Choroid plexus epithelial cell (primary cell): Measurements from ENCODE around the gene CDK14.

Experiments used
- DNase-seq: peaks from one replicate; pipeline ENCODE4 v3.0.0-alpha.2; 2010; ENCODE audit warnings: low read depth
- H3K4me3 ChIP-seq: 2 replicates; pipeline ENCODE4 v1.5.1; 2011; ENCODE audit warnings: low read depth, mild to moderate bottlenecking, control low read depth, low read length, moderate library complexity
- TF ChIP-seq, protein P1 (sequence below): conservative IDR thresholded peaks from 2 replicates; pipeline ENCODE4 v1.5.1; 2011; ENCODE audit warnings: low read depth, mild to moderate bottlenecking, control low read depth, inconsistent platforms, low read length, moderate library complexity

Gene CDK14

DNA sequence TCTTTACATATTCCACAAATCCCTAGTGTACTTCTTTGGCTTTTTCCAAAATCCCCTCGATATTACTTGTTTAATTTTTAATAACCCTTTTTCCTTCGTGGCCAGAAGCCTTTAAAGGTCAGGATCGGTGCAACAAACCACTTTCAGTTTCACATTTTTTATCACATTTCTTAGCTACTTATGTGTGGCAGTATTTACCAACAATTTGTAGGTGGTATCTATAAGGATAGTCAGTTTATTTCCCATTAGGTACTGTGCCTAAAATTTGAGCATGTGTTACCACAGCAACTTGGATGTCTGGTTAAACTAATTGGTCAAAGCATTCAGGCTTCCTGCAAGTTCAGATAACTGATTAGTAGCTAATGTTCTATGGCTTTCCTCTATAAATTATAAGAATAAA is 104.9 kb downstream of the CDK14 start:
- TF ChIP-seq, protein P1, sequence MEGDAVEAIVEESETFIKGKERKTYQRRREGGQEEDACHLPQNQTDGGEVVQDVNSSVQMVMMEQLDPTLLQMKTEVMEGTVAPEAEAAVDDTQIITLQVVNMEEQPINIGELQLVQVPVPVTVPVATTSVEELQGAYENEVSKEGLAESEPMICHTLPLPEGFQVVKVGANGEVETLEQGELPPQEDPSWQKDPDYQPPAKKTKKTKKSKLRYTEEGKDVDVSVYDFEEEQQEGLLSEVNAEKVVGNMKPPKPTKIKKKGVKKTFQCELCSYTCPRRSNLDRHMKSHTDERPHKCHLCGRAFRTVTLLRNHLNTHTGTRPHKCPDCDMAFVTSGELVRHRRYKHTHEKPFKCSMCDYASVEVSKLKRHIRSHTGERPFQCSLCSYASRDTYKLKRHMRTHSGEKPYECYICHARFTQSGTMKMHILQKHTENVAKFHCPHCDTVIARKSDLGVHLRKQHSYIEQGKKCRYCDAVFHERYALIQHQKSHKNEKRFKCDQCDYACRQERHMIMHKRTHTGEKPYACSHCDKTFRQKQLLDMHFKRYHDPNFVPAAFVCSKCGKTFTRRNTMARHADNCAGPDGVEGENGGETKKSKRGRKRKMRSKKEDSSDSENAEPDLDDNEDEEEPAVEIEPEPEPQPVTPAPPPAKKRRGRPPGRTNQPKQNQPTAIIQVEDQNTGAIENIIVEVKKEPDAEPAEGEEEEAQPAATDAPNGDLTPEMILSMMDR: no peak
- no peak overlapping the region for H3K4me3 ChIP-seq

DNA sequence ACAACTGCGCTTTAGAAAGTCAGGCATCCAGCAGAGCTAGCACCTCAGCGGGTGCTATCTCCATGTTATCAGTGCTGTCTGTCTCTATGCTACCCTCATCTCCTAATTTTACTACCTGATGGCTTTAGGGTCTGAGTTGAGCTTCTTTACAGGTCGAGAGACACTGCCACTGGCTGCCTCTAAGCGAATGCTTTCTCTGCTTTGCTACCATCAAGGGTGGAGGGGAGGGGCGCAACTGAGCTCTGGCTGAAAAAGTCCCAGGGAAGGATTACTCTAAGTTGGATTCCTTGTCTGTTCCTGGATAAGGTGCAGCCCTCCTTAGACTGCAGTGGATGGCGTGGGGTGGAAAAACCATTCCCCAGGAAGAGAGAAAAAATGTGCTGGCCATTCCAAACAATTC is 105.7 kb downstream of the CDK14 start:
- no peak overlapping the region for H3K4me3 ChIP-seq
- DNase-seq: no peak
- TF ChIP-seq, protein P1: no peak

More for the DNA sequence above, 104.9 kb downstream of the CDK14 start:
- DNase-seq: no peak

DNA sequence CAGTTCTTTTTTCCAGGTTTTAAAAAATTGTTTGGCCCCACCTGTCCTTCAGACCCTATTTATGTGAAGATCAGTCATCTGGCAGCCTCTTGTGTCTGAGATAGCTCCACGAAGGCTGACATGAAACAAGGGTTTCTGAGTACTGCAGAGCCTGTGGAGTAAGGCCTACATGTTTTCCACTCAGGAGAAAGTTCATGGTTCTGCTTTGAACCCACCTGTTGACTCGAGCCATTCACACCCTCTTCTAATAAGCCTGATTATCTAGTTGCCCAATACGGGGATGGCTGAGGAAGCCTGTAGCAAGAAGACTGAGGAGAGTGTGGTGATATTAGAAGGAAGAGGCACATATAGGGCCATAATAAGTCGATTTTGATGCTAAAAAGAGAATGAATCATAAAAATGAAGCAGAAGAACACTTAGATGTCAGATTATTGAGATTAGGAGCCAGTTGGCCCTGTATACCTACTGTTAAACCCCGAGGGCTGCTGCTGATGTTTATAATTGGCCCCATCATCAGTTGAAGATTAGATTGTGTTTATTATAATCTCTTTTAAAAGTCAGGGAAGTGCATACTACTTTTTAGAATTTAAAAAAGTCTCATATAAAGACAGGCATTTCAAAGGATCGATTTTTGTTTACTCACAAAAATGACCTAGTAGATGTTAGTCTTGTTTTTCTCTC is 109.4 kb downstream of the CDK14 start:
- TF ChIP-seq, protein P1: no peak
- H3K4me3 ChIP-seq: no peak overlapping the region
- no peak for DNase-seq

DNA sequence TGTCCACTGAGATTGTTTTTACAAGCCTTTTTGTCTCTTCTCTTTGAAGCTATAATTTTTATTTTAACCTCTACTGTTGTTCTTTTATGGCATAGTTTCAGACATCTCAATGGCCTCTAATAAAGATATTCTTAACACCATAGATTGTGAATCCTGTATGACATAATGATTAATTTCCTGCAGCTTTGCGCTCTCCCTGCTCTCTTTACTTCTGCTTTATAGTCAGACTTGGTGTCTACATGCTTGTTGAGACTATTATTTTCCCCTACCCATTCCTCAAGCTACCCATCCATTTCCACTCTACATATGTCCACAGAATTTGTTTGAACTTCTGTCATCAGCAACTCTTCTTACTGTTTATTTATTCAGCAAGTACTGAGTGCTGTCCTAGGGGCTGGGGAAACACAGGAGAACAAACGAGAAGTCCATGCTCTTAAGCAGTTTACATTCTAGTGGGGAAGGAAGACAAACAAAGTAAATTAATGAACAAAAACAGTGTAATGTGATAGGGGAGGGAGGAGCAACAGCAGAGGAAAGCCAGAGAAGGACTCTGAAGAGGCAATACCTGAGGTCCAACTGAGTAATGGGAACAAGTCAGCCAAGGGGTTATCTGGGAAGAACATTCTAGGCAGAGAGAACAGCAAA is 110.1 kb downstream of the CDK14 start:
- no peak overlapping the region for H3K4me3 ChIP-seq
- DNase-seq: peak; percentile 69
- TF ChIP-seq, protein P1: no peak

DNA sequence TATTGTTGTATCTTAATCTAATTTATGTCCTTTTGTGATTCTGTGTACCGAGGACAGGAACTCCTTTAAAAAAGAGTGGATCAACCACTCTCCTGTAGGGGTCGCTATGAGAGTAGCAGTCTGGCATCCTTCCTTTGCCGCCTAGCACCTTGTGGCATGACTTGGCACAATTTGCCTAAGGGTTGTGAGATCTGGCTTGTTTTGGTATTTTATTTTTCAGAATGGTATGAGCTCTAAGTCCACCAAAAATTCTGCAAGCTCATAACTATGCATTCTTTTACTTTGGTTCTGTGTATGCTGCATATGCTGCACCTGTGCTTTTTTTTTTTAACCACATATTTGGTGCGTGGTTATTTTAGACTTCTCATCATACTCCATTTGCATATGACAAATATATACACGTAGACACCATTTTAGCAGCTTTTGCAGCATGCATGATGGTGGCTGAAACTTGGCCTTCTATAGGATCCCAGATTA is 112.8 kb downstream of the CDK14 start:
- DNase-seq: peak; percentile 51
- no peak overlapping the region for H3K4me3 ChIP-seq
- TF ChIP-seq, protein P1: peak; percentile 71

DNA sequence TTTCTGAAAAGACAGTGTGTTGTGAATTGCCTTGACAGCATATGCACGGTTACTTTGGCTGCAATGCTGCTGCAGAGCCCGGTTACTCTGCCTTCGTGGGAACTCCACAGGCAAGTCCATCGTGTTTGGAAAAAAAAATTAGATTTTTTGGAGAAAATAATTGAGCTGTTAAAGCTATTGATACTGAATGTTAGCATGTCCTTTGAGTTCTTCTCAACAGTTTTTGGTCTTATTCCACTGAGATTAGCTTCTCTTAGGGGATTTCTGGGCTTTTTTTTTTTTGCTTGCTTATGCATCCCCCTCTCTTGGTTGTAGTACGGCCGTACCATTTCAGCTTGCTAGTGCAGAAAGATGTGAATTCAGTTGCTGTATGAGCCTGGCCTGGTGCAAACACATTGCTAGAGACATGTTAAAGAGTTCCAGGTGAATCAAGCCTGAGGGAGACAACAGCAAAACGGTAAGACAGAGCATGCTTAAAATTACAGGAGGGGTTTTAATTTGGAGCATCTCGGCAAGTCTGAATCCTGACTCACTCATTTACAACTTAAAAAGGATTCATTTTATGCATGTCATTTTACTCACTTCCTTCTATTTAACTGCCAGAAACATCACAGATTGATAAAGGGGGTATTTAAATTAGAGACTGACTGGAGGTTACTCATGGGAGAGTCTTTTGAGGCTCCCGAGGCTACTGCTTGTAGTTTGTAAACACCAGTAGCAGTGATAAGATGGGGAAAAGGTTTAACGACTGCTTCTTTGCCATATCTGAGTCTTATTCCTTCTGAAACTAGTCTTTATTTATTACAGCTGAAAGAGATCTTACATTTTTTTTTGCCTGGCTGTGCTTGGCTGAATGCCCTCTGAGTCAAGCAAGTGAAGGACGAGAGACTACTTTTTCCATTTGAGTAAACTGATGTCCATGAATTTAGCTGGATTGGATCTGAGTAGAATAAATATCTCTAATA is 113.7 kb downstream of the CDK14 start:
- TF ChIP-seq, protein P1: no peak
- peak; percentile 70 for DNase-seq
- H3K4me3 ChIP-seq: no peak overlapping the region
